Measurements from ENCODE around the gene HSDL2. TPM values are rescaled to one million over a fixed set of nuclear protein-coding genes. Genes with fewer than 3 reads are reported as not detected.

Gene HSDL2
- polyA plus RNA-seq, 3 donors: 6.4 to 34.8 (median 26.9) TPM

DNA sequence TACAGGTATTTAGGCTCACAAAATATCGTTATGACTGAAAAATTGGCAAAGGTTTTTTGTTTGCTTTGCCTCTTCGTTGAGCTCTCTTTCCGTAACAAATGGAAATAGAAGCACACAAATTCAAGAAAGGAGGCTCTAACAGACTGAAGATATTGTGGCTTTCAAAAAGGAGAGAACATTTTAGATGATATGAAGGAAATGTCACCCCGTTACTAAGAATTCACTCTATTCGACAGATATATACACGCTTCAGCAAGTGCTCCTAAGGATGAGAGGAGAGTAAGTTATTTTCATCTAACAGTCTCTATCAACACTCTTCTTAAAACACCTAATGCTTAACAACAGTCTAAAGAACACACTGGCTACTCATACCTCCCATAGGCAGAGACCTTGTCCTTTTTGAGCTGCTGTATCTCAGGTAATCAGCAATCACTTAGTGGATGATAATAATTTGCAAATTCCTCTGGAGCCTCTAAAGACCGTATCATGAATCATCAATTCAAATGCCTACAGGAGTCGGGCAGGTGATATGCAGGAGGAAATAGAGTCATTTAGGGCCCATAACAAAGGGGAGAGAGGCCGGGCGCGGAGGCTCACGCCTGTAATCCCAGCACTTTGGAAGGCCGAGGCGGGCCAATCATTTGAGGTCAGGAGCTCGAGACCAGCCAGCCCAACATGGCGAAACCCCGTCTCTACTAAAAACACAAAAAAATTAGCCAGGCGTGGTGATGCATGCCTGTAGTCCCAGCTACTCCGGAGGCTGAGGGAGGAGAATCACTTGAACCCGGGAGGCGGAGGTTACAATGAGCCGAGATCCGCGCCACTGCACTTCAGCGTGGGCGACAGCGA is 1.4 kb upstream of the HSDL2 start:
- no peak for TF ChIP-seq CTCF (IDR thresholded peaks at IDR 0.05)
- Histone ChIP-seq H3K9ac (ENCODE audit: insufficient read depth, low read length, poor library complexity, severe bottlenecking) (peak overlapping the region; percentile 97), H3K9me3 (replicated peaks in 1 of 2; ENCODE audit: control insufficient read depth in 1 of 2, insufficient read depth in 1 of 2, low read length in 2 of 2) (no peaks in the 10 kb centered on the region), H3K36me3 (replicated peaks in 1 of 2; ENCODE audit: control insufficient read depth in 1 of 2, insufficient read depth in 2 of 2, low read length in 2 of 2) (no peaks in the 10 kb centered on the region), H3K79me2 (ENCODE audit: insufficient read depth, low read length) (peaks cover 42% of the 10 kb centered on the region), H4K20me1 (ENCODE audit: insufficient read depth, low read length) (no peaks in the 10 kb centered on the region), H3K4me1 (ENCODE audit: control insufficient read depth in 1 of 2, insufficient read depth in 2 of 2, low read length in 2 of 2) (peaks cover 28 to 37% of the 10 kb centered on the region in 2 donors), H3K27ac (ENCODE audit: low read depth in 1 of 2, low read length in 2 of 2) (peak overlapping the region; percentile 98 to 99), H3K4me2 (replicated peaks; ENCODE audit: extremely low read depth, low read length, poor library complexity, severe bottlenecking) (peak overlapping the region; percentile 81), H2AFZ (ENCODE audit: insufficient read depth, low read depth, low read length, poor library complexity, severe bottlenecking) (peak overlapping the region; percentile 92), H3K4me3 (replicated peaks in 1 of 3; ENCODE audit: low read depth in 2 of 3, low read length in 3 of 3) (peak overlapping the region; percentile 90 to 98 (median 92)), H3K27me3 (ENCODE audit: control insufficient read depth in 2 of 2, insufficient read depth in 2 of 2, low read length in 2 of 2) (no peaks in the 10 kb centered on the region)
- 10% methylated on average over 14 of the region's 27 CpGs for WGBS (ENCODE audit: insufficient coverage)
- Mint-ChIP-seq H3K4me1 (peaks cover 50% of the 10 kb centered on the region), H3K27me3 (ENCODE audit: low read depth in 3 of 3) (no peaks in the 10 kb centered on the region), H3K9me3 (peaks cover 0 to 9% (median 2%) of the 10 kb centered on the region in 7 donors), H3K27ac (peak overlapping the region; percentile 98 to 100 (median 99)), H3K36me3 (peaks cover 7 to 14% of the 10 kb centered on the region in 2 donors), H3K4me3 (peak overlapping the region; percentile 95 to 99)
- intact Hi-C loops (cut with micrococcal nuclease): loop anchor here (5.0 kb wide), 3 partner anchors 46 to 206 kb away; partner anchors contain the start of gene PTBP3 (in 1 of the 2)
- DNase-seq: peak in 1 of 3 donors; percentile 21

DNA sequence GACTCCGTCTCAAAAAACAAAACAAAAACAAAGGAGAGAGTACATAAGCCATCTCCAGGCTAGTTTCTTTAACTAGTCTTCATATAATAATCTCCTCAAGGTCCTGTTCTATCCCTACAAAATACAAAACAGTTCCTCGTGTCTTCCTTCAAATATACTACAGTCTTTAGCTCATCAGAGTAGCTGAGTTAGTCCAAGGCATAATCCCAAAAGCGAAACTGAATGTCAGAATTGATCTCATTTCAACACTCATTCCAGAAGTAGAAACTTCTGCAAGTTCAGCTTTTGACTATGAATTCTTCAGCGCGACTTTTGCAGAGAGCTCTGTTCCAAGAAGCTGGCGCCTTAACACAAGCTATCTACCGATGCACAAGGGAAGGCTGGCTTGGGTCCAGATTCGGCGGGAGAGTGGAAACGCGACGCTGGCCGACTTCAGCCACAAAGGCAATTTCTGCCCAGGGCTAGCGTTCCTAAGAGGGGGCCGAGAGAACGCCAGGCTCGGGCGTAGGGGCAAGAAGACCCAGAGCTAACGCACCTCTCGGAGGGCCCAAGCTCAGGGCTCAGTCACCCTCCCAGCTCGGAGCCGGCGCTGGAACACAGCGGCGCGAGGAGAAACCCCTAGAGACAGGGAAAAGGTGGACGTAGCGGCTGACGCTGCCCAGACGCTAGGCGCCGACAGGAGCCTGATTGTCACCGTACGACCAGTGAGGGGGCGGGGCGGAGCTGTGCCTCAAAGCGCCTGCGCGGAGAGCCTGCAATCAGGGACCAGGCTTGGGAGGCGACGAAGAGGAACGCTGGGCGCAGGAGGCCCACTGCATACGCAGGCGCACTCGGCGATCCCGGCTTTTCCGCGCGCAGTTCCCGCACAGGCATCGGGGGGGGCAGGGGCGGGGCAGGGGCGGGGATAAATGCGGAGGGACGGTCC is 469 bp upstream of the HSDL2 start:
- intact Hi-C loops (cut with micrococcal nuclease): loop anchor here (5.0 kb wide), 3 partner anchors 47 to 207 kb away; partner anchors contain the start of gene PTBP3 (in 1 of the 2)
- Histone ChIP-seq H4K20me1 (ENCODE audit: insufficient read depth, low read length) (no peaks in the 10 kb centered on the region), H3K36me3 (replicated peaks in 1 of 2; ENCODE audit: control insufficient read depth in 1 of 2, insufficient read depth in 2 of 2, low read length in 2 of 2) (no peaks in the 10 kb centered on the region), H3K4me2 (replicated peaks; ENCODE audit: extremely low read depth, low read length, poor library complexity, severe bottlenecking) (peak overlapping the region; percentile 81), H3K27ac (ENCODE audit: low read depth in 1 of 2, low read length in 2 of 2) (peak overlapping the region; percentile 98 to 99), H2AFZ (ENCODE audit: insufficient read depth, low read depth, low read length, poor library complexity, severe bottlenecking) (peak overlapping the region; percentile 92), H3K79me2 (ENCODE audit: insufficient read depth, low read length) (peaks cover 51% of the 10 kb centered on the region), H3K9ac (ENCODE audit: insufficient read depth, low read length, poor library complexity, severe bottlenecking) (peak overlapping the region; percentile 97), H3K9me3 (replicated peaks in 1 of 2; ENCODE audit: control insufficient read depth in 1 of 2, insufficient read depth in 1 of 2, low read length in 2 of 2) (no peaks in the 10 kb centered on the region), H3K4me3 (replicated peaks in 1 of 3; ENCODE audit: low read depth in 2 of 3, low read length in 3 of 3) (peak overlapping the region; percentile 90 to 98 (median 92)), H3K4me1 (ENCODE audit: control insufficient read depth in 1 of 2, insufficient read depth in 2 of 2, low read length in 2 of 2) (peaks cover 32 to 42% of the 10 kb centered on the region in 2 donors), H3K27me3 (ENCODE audit: control insufficient read depth in 2 of 2, insufficient read depth in 2 of 2, low read length in 2 of 2) (no peaks in the 10 kb centered on the region)
- WGBS (ENCODE audit: insufficient coverage): under 1% methylated on average over 52 of the region's 57 CpGs
- Mint-ChIP-seq H3K4me3 (peak overlapping the region; percentile 95 to 99), H3K4me1 (peaks cover 56% of the 10 kb centered on the region), H3K36me3 (peaks cover 7 to 14% of the 10 kb centered on the region in 2 donors), H3K9me3 (peaks cover 0 to 8% (median 2%) of the 10 kb centered on the region in 7 donors), H3K27ac (peak overlapping the region; percentile 98 to 100 (median 99)), H3K27me3 (ENCODE audit: low read depth in 3 of 3) (no peaks in the 10 kb centered on the region)
- DNase-seq: peak; percentile 97 to 99 (median 98)
- TF ChIP-seq CTCF (IDR thresholded peaks at IDR 0.05): no peak

Data from CD14-positive monocyte (primary cell).